ENCODE data around the gene RAPSN. TPM values are rescaled to one million over a fixed set of nuclear protein-coding genes. Genes with fewer than 3 reads are reported as not detected.

The RAPSN gene
- total RNA-seq (2021; fragmentation: NEBNext Ultra II Directional; extraction: Animal tissue kit (Norgen Biotek cat#: 25700)) (0.34 TPM in 1 of 2 replicates, not detected in the other), polyA plus RNA-seq (2011; rRNA removed) (0.05 and 0.06 TPM in 2 replicates), polyA minus RNA-seq (2011; rRNA and poly(A)+ RNA removed) (not detected in 2 replicates)
- polyA plus RNA-seq (2011; cell fraction: cytosol; rRNA removed) = 0.05 TPM
- polyA plus RNA-seq (2011; cell fraction: nucleus; rRNA removed) = 0.54 TPM
- 0.11 TPM in 1 of 4 replicates, not detected in the others for polyA plus RNA-seq (2012, experiment 1 of 2)
- not detected for polyA plus RNA-seq (2012, experiment 2 of 2)
- 0.71 TPM for polyA plus RNA-seq (2013, experiment 1 of 2)
- 0.29 TPM for polyA plus RNA-seq (2013, experiment 2 of 2)
- not detected for polyA minus RNA-seq (2011; cell fraction: cytosol; rRNA and poly(A)+ RNA removed)
- 0.60 TPM for polyA minus RNA-seq (2011; cell fraction: nucleus; rRNA and poly(A)+ RNA removed)
- long read RNA-seq, experiment 1 = 0 reads
- long read RNA-seq, experiment 2 = 0 reads

DNA sequence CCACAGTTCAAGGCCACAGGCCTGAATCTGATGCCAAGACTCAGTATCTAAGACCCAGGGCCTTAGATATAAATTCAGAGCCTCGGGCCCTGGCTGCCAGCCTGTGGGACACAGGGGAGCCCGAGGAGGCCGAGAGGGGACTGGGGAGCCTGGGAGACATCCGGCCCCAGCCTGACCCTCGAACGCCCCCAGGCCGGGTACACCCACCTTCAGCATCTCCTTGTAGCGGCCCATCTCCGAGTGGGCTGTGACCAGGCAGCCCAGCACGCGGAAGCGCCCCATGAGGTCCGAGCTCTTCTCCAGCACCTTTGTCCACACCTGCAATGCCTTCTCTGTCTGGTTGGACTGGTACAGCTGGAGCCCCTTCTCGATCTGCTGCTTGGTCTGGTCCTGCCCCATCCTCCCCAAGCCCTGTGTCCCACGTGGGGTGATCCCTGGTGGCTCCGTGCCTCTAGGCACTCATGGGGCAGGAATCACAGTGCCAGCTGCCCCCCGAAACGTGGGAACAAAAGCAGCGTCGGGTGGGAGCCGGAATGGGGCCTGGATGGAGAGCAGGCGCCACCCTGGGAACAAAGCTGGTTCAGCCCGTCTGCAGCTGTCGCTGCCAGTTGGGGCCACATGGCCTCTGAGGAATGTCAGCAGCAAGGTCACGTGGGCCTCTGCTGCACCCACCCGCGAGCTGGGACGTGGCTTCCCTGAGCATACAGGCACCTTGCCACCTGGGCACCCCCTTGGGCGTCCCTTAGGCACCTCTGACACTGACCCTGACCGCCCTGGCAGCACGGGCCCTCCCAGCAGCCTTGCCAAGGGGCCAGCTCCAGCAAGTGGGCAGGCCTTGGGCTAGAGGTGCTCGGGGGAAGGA is at the start of gene RAPSN:
TSS of gene RAPSN (minus strand) at position 571 of the 862 bp plus-strand sequence. CDS start at position 399, 172 bp downstream.
- no peak within 1 kb of the TSS for H3K23ac ChIP-seq (ENCODE audit: insufficient read length)
- no peak within 1 kb of the TSS for H4K5ac ChIP-seq (ENCODE audit: insufficient read length, low read depth, low read length)
- no peak within 1 kb of the TSS for H3K14ac ChIP-seq (ENCODE audit: insufficient read length)
- H3K4me1 ChIP-seq (replicated peaks in 1 of 4; ENCODE audit: control insufficient read depth in 3 of 4, insufficient read depth in 4 of 4, low read length in 3 of 4) = no peaks in the 10 kb centered on the region; a peak in 2 of 7 replicates
- H3K79me1 ChIP-seq (ENCODE audit: low read depth, low read length) = no peaks in the 10 kb centered on the region
- H3K18ac ChIP-seq (ENCODE audit: extremely low read depth, low read length) = no peak within 1 kb of the TSS; the same call in 1 of the 2 replicates
- no peaks in the 10 kb centered on the region for H3K23me2 ChIP-seq (ENCODE audit: low read depth, low read length)
- peak within 1 kb of the TSS; percentile 96 for H3K4ac ChIP-seq (replicated peaks; ENCODE audit: insufficient read length, low read depth, low read length)
- peak within 1 kb of the TSS; percentile 85 for H4K8ac ChIP-seq (ENCODE audit: extremely low read depth, insufficient read depth, low read length)
- no peaks in the 10 kb centered on the region for H3K27me3 ChIP-seq (replicated peaks in 1 of 4; ENCODE audit: control insufficient read depth in 3 of 4, extremely low read depth in 1 of 4, insufficient read depth in 3 of 4, low read length in 3 of 4)
- no peaks in the 10 kb centered on the region for H3K36me3 ChIP-seq (ENCODE audit: control insufficient read depth in 2 of 4, insufficient read depth in 4 of 4, low read length in 3 of 4)
- no peak within 1 kb of the TSS for H2BK20ac ChIP-seq (ENCODE audit: low read length)
- ChIA-PET POLR2A (ENCODE audit: partially characterized antibody) (interaction anchor here (0.8 to 1.0 kb wide), 4 partner anchors 11 to 23 kb away, joined by 3 to 7 read pairs (median 4); partner anchors contain the start of gene PSMC3), CTCF (ENCODE audit: partially characterized antibody) (interaction anchor here (0.8 to 2.4 kb wide), 3 partner anchors 17 to 74 kb away, joined by 3 to 7 read pairs (median 7); no protein-coding TSS in a partner anchor)
- no peak within 1 kb of the TSS for H3K4me2 ChIP-seq (ENCODE audit: insufficient read depth in 1 of 2, low read depth in 2 of 2, low read length in 2 of 2)
- no peak within 1 kb of the TSS for H3K56ac ChIP-seq (replicated peaks; ENCODE audit: insufficient read length, low read depth, low read length)
- TF ChIP-seq TEAD4 (IDR thresholded peaks at IDR 0.05; ENCODE audit: low read depth, low read length) (0 out of 2 replicates have a peak, but pooled peaks have one; percentile 7), MAX (IDR thresholded peaks at IDR 0.05) (peak; percentile 45; the same call in 1 of the 2 replicates), SRF (IDR thresholded peaks at IDR 0.05; ENCODE audit: low read depth, low read length) (no peak), PHF8 (conservative IDR thresholded peaks at IDR 0.05; ENCODE audit: low read depth, low read length) (no peak), HDAC6 (IDR thresholded peaks at IDR 0.05; ENCODE audit: low read depth, low read length) (no peak)
- TF ChIP-seq, protein P1, sequence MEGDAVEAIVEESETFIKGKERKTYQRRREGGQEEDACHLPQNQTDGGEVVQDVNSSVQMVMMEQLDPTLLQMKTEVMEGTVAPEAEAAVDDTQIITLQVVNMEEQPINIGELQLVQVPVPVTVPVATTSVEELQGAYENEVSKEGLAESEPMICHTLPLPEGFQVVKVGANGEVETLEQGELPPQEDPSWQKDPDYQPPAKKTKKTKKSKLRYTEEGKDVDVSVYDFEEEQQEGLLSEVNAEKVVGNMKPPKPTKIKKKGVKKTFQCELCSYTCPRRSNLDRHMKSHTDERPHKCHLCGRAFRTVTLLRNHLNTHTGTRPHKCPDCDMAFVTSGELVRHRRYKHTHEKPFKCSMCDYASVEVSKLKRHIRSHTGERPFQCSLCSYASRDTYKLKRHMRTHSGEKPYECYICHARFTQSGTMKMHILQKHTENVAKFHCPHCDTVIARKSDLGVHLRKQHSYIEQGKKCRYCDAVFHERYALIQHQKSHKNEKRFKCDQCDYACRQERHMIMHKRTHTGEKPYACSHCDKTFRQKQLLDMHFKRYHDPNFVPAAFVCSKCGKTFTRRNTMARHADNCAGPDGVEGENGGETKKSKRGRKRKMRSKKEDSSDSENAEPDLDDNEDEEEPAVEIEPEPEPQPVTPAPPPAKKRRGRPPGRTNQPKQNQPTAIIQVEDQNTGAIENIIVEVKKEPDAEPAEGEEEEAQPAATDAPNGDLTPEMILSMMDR (IDR thresholded peaks at IDR 0.05; ENCODE audit: control extremely low read depth in 1 of 3, insufficient read depth in 1 of 3, low read depth in 1 of 3, low read length in 3 of 3) = no peak
- H2AFZ ChIP-seq (ENCODE audit: low read length) = no peak within 1 kb of the TSS
- FAIRE-seq (no peak), DNase-seq (ENCODE audit: low read depth in 1 of 2, low spot score in 2 of 2) (no peak)
- no peaks in the 10 kb centered on the region for H4K20me1 ChIP-seq (replicated peaks in 1 of 2; ENCODE audit: control insufficient read depth in 1 of 2, insufficient read depth in 2 of 2, low read length in 2 of 2)
- no peak within 1 kb of the TSS for H2BK15ac ChIP-seq (ENCODE audit: low read length)
- H2AK5ac ChIP-seq (ENCODE audit: low read depth, low read length) = no peak within 1 kb of the TSS
- no peak within 1 kb of the TSS for H3K27ac ChIP-seq (ENCODE audit: low read depth, low read length)
- no peak within 1 kb of the TSS for H3K9ac ChIP-seq (replicated peaks in 1 of 4; ENCODE audit: extremely low read depth in 1 of 4, low read depth in 3 of 4, low read length in 3 of 4)
- no peak within 1 kb of the TSS for H2BK12ac ChIP-seq (ENCODE audit: low read depth, low read length)
- H3K4me3 ChIP-seq (ENCODE audit: extremely low read depth in 1 of 4, insufficient read depth in 2 of 4, low read depth in 3 of 4, low read length in 4 of 4) = no peak within 1 kb of the TSS
- 88% methylated on average over 31 of the region's 32 CpGs; no CpG with 5 or more reads in 1 of the 2 experiments for WGBS, 2 experiments (ENCODE audit: extremely low coverage in 1 of 2, insufficient coverage in 1 of 2, insufficient read length in 1 of 2, insufficient replicate concordance in 2 of 2, low coverage in 1 of 2, low lambda C conversion rate in 2 of 2, missing lambda C conversion rate in 1 of 2)
- no peak within 1 kb of the TSS for H2BK120ac ChIP-seq (replicated peaks; ENCODE audit: low read depth, low read length)
- H2BK5ac ChIP-seq (ENCODE audit: low read depth, low read length) = no peak within 1 kb of the TSS
- H4K91ac ChIP-seq (replicated peaks; ENCODE audit: insufficient read length, low read length) = no peak within 1 kb of the TSS
- no peaks in the 10 kb centered on the region for H3K79me2 ChIP-seq (ENCODE audit: control insufficient read depth in 1 of 2, insufficient read depth in 2 of 2, low read length in 2 of 2)
- H3K9me3 ChIP-seq (ENCODE audit: insufficient read depth in 2 of 2, low read depth in 1 of 2, low read length in 1 of 2) = no peaks in the 10 kb centered on the region
